Peyer's patch (tissue), 4 donors: ENCODE results near the gene AOC3.

Source experiments
- POLR2A ChIP-seq, 2 donors: fragments of 450-650 bp; IDR thresholded peaks; one replicate each; pipeline ENCODE4 v1.5.1; 2017; ENCODE audit warnings: antibody characterized with exemption in 2 of 2, mild to moderate bottlenecking in 2 of 2, moderate library complexity in 2 of 2
- TF ChIP-seq, protein P1 (sequence below), 6 experiments: fragments of 450-650 bp in 4 of 6; fragments of 200-600 bp in 2 of 6; sonication (generic) in 1 of 6; IDR thresholded peaks; one replicate each; pipeline ENCODE4 v1.5.1; 2017 to 2019; ENCODE audit warnings: antibody characterized with exemption in 6 of 6, mild to moderate bottlenecking in 3 of 6, moderate library complexity in 1 of 6

DNA sequence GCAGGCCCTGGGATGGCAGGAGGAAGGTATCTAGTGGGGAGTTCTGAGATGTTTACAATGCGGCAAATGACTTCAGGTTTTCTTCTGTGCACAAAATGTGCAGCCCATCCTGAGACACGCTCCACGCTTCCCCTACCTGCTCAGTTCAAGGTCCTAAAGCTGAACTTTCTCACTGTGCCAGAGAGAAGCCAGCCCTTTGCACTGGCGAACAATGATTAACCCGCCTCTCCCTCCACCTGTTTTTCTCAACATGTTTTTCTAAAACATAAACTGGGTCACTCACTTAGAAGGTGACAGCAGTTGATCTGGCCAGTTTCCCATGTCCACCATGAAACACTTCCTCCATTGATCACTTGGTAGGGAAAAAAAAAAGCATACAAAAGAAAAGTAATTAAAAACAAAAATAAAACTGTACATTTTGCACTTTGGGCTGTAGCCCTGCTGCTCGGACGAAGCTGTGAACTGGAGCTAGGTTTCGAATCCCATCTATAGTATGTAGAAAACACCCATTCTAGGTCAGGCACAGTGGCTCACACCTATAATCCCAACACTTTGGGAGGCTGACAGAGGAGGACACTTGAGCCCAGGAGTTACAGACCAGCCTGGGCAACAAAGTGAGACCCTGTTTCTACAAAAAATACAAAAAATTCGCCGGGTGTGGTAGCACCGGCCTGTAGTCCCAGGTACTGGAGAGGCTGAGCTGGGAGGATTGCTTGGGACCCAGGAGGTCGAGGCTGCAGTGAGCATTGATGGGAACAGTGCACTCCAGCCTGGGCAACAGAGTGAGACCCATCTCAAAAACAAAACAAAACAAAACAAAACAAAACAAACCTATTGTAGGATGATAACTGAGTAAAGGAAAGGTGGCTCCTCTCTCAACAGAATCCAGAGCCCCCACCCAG is 43.5 kb downstream of the AOC3 start:
- TF ChIP-seq POLR2A (IDR thresholded peaks at IDR 0.05): peak in 1 of 2 donors; percentile 18
- TF ChIP-seq, protein P1, sequence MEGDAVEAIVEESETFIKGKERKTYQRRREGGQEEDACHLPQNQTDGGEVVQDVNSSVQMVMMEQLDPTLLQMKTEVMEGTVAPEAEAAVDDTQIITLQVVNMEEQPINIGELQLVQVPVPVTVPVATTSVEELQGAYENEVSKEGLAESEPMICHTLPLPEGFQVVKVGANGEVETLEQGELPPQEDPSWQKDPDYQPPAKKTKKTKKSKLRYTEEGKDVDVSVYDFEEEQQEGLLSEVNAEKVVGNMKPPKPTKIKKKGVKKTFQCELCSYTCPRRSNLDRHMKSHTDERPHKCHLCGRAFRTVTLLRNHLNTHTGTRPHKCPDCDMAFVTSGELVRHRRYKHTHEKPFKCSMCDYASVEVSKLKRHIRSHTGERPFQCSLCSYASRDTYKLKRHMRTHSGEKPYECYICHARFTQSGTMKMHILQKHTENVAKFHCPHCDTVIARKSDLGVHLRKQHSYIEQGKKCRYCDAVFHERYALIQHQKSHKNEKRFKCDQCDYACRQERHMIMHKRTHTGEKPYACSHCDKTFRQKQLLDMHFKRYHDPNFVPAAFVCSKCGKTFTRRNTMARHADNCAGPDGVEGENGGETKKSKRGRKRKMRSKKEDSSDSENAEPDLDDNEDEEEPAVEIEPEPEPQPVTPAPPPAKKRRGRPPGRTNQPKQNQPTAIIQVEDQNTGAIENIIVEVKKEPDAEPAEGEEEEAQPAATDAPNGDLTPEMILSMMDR (IDR thresholded peaks at IDR 0.05): no peak
